GM23338 (cell line): Measurements from ENCODE around the gene ME3. TPM values are rescaled to one million over a fixed set of nuclear protein-coding genes. Genes with fewer than 3 reads are reported as not detected.

ENCODE experiments used
- ATAC-seq: fragments of 200-7000 bp; cut with Tn5 transposase; 3 replicates; pipeline ENCODE4 v1.9.1; 2020
- DNase-seq: peaks from one replicate; pipeline ENCODE4 v3.0.0-alpha.2; 2015; ENCODE audit warnings: low spot score
- H2AFZ ChIP-seq: fragments of 200-600 bp; sonication (generic); 2 replicates; pipeline ENCODE4 v1.8.0; 2016; ENCODE audit warnings: antibody characterized with exemption, mild to moderate bottlenecking, moderate library complexity
- H3F3A ChIP-seq: fragments of 200-600 bp; sonication (generic); replicated peaks from 2 replicates; pipeline ENCODE4 v1.8.0; 2017; ENCODE audit warnings: antibody characterized with exemption, mixed run types, low read depth
- H3K27ac ChIP-seq: fragments of 200-600 bp; sonication (generic); 2 replicates; pipeline ENCODE4 v1.6.1; 2016; ENCODE audit warnings: low read depth
- H3K27me3 ChIP-seq: fragments of 200-600 bp; sonication (generic); 2 replicates; pipeline ENCODE4 v1.8.0; 2016; ENCODE audit warnings: mild to moderate bottlenecking, mixed run types, moderate library complexity; ENCODE audit not compliant: insufficient read depth
- H3K36me3 ChIP-seq: fragments of 200-600 bp; sonication (generic); 2 replicates; pipeline ENCODE4 v1.8.0; 2016; ENCODE audit warnings: mild to moderate bottlenecking; ENCODE audit not compliant: insufficient read depth
- H3K4me1 ChIP-seq: fragments of 200-600 bp; sonication (generic); 2 replicates; pipeline ENCODE4 v1.8.0; 2016; ENCODE audit warnings: mild to moderate bottlenecking, moderate library complexity; ENCODE audit not compliant: insufficient read depth
- H3K4me2 ChIP-seq: fragments of 200-600 bp; sonication (generic); 2 replicates; pipeline ENCODE4 v1.7.1; 2017; ENCODE audit warnings: mixed run types
- H3K4me3 ChIP-seq: fragments of 200-600 bp; sonication (generic); 2 replicates; pipeline ENCODE4 v1.6.1; 2016; ENCODE audit warnings: mixed run types
- H3K79me2 ChIP-seq: fragments of 200-600 bp; sonication (generic); replicated peaks from 2 replicates; pipeline ENCODE4 v1.8.0; 2017; ENCODE audit warnings: mild to moderate bottlenecking; ENCODE audit not compliant: insufficient read depth
- H3K9me2 ChIP-seq: fragments of 200-600 bp; sonication (generic); 2 replicates; pipeline ENCODE4 v1.8.0; 2017; ENCODE audit not compliant: insufficient read depth
- H4K20me1 ChIP-seq: fragments of 200-600 bp; sonication (generic); replicated peaks from 2 replicates; pipeline ENCODE4 v1.8.0; 2017; ENCODE audit warnings: mild to moderate bottlenecking; ENCODE audit not compliant: insufficient read depth
- H3K27ac Mint-ChIP-seq: 2 replicates; pipeline ENCODE4 v1.8.0; 2020; ENCODE audit warnings: inconsistent platforms, mild to moderate bottlenecking, moderate library complexity, mixed read lengths
- H3K27me3 Mint-ChIP-seq: 3 replicates; pipeline ENCODE4 v1.8.0; 2022; ENCODE audit warnings: low read depth, mild to moderate bottlenecking, moderate library complexity, mixed read lengths, inconsistent platforms; ENCODE audit not compliant: insufficient read depth, poor library complexity
- H3K36me3 Mint-ChIP-seq: 3 replicates; pipeline ENCODE4 v1.8.0; 2021; ENCODE audit warnings: low read depth, mild to moderate bottlenecking, inconsistent platforms, moderate library complexity, mixed read lengths
- H3K4me1 Mint-ChIP-seq: 3 replicates; pipeline ENCODE4 v1.8.0; 2020; ENCODE audit warnings: mild to moderate bottlenecking, inconsistent platforms, mixed read lengths
- H3K4me3 Mint-ChIP-seq: 3 replicates; pipeline ENCODE4 v1.8.0; 2021; ENCODE audit warnings: moderate library complexity, mild to moderate bottlenecking, inconsistent platforms, mixed read lengths
- H3K9me3 Mint-ChIP-seq: 3 replicates; pipeline ENCODE4 v1.8.0; 2020; ENCODE audit warnings: moderate library complexity, mild to moderate bottlenecking, inconsistent platforms, mixed read lengths
- CREB1 ChIP-seq: fragments of 250-450 bp; sonication (Bioruptor Pico); IDR thresholded peaks from 2 replicates; pipeline ENCODE4 v1.5.0; 2020; ENCODE audit warnings: low read depth, mild to moderate bottlenecking, moderate library complexity
- EZH2 ChIP-seq: fragments of 200-600 bp; sonication (generic); IDR thresholded peaks from one replicate; pipeline ENCODE4 v1.8.0; 2017; ENCODE audit warnings: antibody characterized with exemption, mild to moderate bottlenecking, low read depth; ENCODE audit not compliant: unreplicated experiment
- EZH2phosphoT487 ChIP-seq: fragments of 200-600 bp; sonication (generic); IDR thresholded peaks from one replicate; pipeline ENCODE4 v1.8.1; 2018; ENCODE audit warnings: antibody characterized with exemption; ENCODE audit not compliant: unreplicated experiment
- JUNB ChIP-seq: IDR thresholded peaks from one replicate; pipeline ENCODE4 v1.6.1; 2016; ENCODE audit warnings: antibody characterized with exemption; ENCODE audit not compliant: unreplicated experiment
- NANOG ChIP-seq: IDR thresholded peaks from 2 replicates; pipeline ENCODE4 v1.6.1; 2016; ENCODE audit warnings: antibody characterized with exemption, borderline replicate concordance
- STAT1 ChIP-seq: IDR thresholded peaks from one replicate; pipeline ENCODE4 v1.6.1; 2016; ENCODE audit warnings: antibody characterized with exemption; ENCODE audit not compliant: unreplicated experiment
- ZNF114 ChIP-seq: fragments of 250-450 bp; sonication (Bioruptor Pico); IDR thresholded peaks from 2 replicates; pipeline ENCODE4 v1.5.0; 2020; ENCODE audit warnings: mild to moderate bottlenecking, moderate library complexity
- ZNF331 ChIP-seq: fragments of 250-450 bp; sonication (Bioruptor Pico); IDR thresholded peaks from 2 replicates; pipeline ENCODE4 v1.5.0; 2020; ENCODE audit warnings: low read depth, mild to moderate bottlenecking, moderate library complexity
- ZNF462 ChIP-seq: fragments of 250-450 bp; sonication (Bioruptor Pico); IDR thresholded peaks from 2 replicates; pipeline ENCODE4 v1.5.0; 2020; ENCODE audit warnings: mild to moderate bottlenecking, moderate library complexity
- polyA plus RNA-seq: library from polyadenylated mRNA; unstranded; fragments of >200 nt; fragmentation: Nextera tagmentation; extraction: Ambion mirVana; gene quantifications from 2 replicates; pipeline ENCODE4 v1.2.1, GENCODE V29; 2016
- total RNA-seq: library from RNA; depleted of rRNA; stranded (reverse); fragments of >200 nt; shearing (Covaris generic); gene quantifications from 2 replicates; pipeline ENCODE4 v1.2.3, GENCODE V29; 2014
- TF ChIP-seq, protein P1 (sequence below), 2 experiments: fragments of 200-600 bp in 1 of 2; sonication (generic) in 1 of 2; conservative IDR thresholded peaks; 2 replicates each; pipeline versions ENCODE4 v1.5.1 to v1.6.1; 2016 to 2017; ENCODE audit warnings: antibody characterized with exemption in 2 of 2, low read depth in 2 of 2, mild to moderate bottlenecking in 2 of 2, moderate library complexity in 1 of 2
- TF ChIP-seq, protein P2 (sequence below): IDR thresholded peaks from one replicate; pipeline ENCODE4 v1.6.1; 2018; ENCODE audit warnings: antibody characterized with exemption; ENCODE audit not compliant: unreplicated experiment

Gene ME3
- total and polyA plus RNA-seq, 2 experiments from 2014 or later = 1.3 to 4.0 TPM

GRCh38 chr11:86704710-86705109 is 32.3 kb upstream of the ME3 start:
- H2AFZ ChIP-seq = no peak overlapping the region
- no peaks in the 10 kb centered on the region for H3K4me1 ChIP-seq
- H3K36me3 ChIP-seq = no peaks in the 10 kb centered on the region
- Mint-ChIP-seq H3K27ac (no peak overlapping the region), H3K4me3 (no peak overlapping the region), H3K9me3 (0 out of 3 replicates have a peak, but pooled peaks cover under 1% of the 10 kb centered on the region), H3K27me3 (peaks cover 4% of the 10 kb centered on the region), H3K4me1 (peaks cover 23% of the 10 kb centered on the region), H3K36me3 (no peaks in the 10 kb centered on the region)
- H4K20me1 ChIP-seq = no peaks in the 10 kb centered on the region
- no peak overlapping the region for H3K4me3 ChIP-seq
- TF ChIP-seq JUNB = no peak
- no peak for TF ChIP-seq ZNF462 (CRISPR knock-in tag)
- TF ChIP-seq EZH2 = no peak
- TF ChIP-seq EZH2phosphoT487 = no peak
- no peak for TF ChIP-seq ZNF114 (CRISPR knock-in tag)
- TF ChIP-seq STAT1 = no peak
- no peak for TF ChIP-seq NANOG
- TF ChIP-seq, protein P1, sequence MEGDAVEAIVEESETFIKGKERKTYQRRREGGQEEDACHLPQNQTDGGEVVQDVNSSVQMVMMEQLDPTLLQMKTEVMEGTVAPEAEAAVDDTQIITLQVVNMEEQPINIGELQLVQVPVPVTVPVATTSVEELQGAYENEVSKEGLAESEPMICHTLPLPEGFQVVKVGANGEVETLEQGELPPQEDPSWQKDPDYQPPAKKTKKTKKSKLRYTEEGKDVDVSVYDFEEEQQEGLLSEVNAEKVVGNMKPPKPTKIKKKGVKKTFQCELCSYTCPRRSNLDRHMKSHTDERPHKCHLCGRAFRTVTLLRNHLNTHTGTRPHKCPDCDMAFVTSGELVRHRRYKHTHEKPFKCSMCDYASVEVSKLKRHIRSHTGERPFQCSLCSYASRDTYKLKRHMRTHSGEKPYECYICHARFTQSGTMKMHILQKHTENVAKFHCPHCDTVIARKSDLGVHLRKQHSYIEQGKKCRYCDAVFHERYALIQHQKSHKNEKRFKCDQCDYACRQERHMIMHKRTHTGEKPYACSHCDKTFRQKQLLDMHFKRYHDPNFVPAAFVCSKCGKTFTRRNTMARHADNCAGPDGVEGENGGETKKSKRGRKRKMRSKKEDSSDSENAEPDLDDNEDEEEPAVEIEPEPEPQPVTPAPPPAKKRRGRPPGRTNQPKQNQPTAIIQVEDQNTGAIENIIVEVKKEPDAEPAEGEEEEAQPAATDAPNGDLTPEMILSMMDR (conservative IDR thresholded peaks at IDR 0.05; ENCODE audit: low read depth in 2 of 2) = no peak
- TF ChIP-seq, protein P2, sequence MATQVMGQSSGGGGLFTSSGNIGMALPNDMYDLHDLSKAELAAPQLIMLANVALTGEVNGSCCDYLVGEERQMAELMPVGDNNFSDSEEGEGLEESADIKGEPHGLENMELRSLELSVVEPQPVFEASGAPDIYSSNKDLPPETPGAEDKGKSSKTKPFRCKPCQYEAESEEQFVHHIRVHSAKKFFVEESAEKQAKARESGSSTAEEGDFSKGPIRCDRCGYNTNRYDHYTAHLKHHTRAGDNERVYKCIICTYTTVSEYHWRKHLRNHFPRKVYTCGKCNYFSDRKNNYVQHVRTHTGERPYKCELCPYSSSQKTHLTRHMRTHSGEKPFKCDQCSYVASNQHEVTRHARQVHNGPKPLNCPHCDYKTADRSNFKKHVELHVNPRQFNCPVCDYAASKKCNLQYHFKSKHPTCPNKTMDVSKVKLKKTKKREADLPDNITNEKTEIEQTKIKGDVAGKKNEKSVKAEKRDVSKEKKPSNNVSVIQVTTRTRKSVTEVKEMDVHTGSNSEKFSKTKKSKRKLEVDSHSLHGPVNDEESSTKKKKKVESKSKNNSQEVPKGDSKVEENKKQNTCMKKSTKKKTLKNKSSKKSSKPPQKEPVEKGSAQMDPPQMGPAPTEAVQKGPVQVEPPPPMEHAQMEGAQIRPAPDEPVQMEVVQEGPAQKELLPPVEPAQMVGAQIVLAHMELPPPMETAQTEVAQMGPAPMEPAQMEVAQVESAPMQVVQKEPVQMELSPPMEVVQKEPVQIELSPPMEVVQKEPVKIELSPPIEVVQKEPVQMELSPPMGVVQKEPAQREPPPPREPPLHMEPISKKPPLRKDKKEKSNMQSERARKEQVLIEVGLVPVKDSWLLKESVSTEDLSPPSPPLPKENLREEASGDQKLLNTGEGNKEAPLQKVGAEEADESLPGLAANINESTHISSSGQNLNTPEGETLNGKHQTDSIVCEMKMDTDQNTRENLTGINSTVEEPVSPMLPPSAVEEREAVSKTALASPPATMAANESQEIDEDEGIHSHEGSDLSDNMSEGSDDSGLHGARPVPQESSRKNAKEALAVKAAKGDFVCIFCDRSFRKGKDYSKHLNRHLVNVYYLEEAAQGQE = no peak
- TF ChIP-seq CREB1 (CRISPR knock-in tag) = no peak
- no peak for TF ChIP-seq ZNF331 (CRISPR knock-in tag)
- no peaks in the 10 kb centered on the region for H3K79me2 ChIP-seq
- H3F3A ChIP-seq = no peaks in the 10 kb centered on the region
- no peak overlapping the region for H3K4me2 ChIP-seq
- peaks cover 7% of the 10 kb centered on the region for H3K9me2 ChIP-seq
- no peak overlapping the region for H3K27ac ChIP-seq
- DNase-seq (no peak), ATAC-seq (no peak)
- no peaks in the 10 kb centered on the region for H3K27me3 ChIP-seq
